Measurements from ENCODE around the gene HCN2.

Gene HCN2

GRCh38 chr19:571566-571974 lies 18.1 kb upstream of the HCN2 start:
- peak; percentile 17 for DNase-seq (ENCODE audit: low read depth)

GRCh38 chr19:572140-572742 lies 17.4 kb upstream of the HCN2 start, which contains the start of gene BSG:
Gene BSG, plus strand, starts transcription at chr19:572596. Its CDS starts 39 bp downstream, at chr19:572635.
- DNase-seq (ENCODE audit: low read depth): peak; percentile 81

GRCh38 chr19:572743-573518 lies 16.8 kb upstream of the HCN2 start:
- no peak for DNase-seq (ENCODE audit: low read depth)

- DNase-seq (ENCODE audit: low read depth): no peak
Measured at GRCh38 chr19:573519-573825, 16.2 kb upstream of the HCN2 start.

GRCh38 chr19:574658-575526 lies 14.8 kb upstream of the HCN2 start:
- DNase-seq (ENCODE audit: low read depth): no peak

- DNase-seq (ENCODE audit: low read depth): no peak
Measured at GRCh38 chr19:575527-576506, 13.9 kb upstream of the HCN2 start.

- no peak for DNase-seq (ENCODE audit: low read depth)
Measured at GRCh38 chr19:576768-577438, 12.8 kb upstream of the HCN2 start.

GRCh38 chr19:577439-578392 lies 12.0 kb upstream of the HCN2 start:
- DNase-seq (ENCODE audit: low read depth): no peak

GRCh38 chr19:579111-579841 lies 10.4 kb upstream of the HCN2 start:
- no peak for DNase-seq (ENCODE audit: low read depth)

- DNase-seq (ENCODE audit: low read depth): no peak
Measured at GRCh38 chr19:579842-580155, 9.9 kb upstream of the HCN2 start.

GRCh38 chr19:580274-580835 lies 9.3 kb upstream of the HCN2 start:
- no peak for DNase-seq (ENCODE audit: low read depth)

GRCh38 chr19:581399-582111 lies 8.1 kb upstream of the HCN2 start:
- no peak for DNase-seq (ENCODE audit: low read depth)

GRCh38 chr19:582497-583197 lies 7.0 kb upstream of the HCN2 start:
- DNase-seq (ENCODE audit: low read depth): no peak

GRCh38 chr19:583198-583967 lies 6.3 kb upstream of the HCN2 start:
- no peak for DNase-seq (ENCODE audit: low read depth)

GRCh38 chr19:583968-584239 lies 5.8 kb upstream of the HCN2 start:
- no peak for DNase-seq (ENCODE audit: low read depth)

- DNase-seq (ENCODE audit: low read depth): no peak
Measured at GRCh38 chr19:584240-585001, 5.3 kb upstream of the HCN2 start.

Data from HS-27A (cell line).